Neural progenitor cell (in vitro differentiated cells): Measurements from ENCODE around the gene CSGALNACT2.

ENCODE experiments used
- EZH2 ChIP-seq: fragments of 200-600 bp; sonication (generic); IDR thresholded peaks from 2 replicates; pipeline ENCODE4 v1.6.1; 2017; ENCODE audit warnings: antibody characterized with exemption, mild to moderate bottlenecking, moderate library complexity
- EZH2phosphoT487 ChIP-seq: fragments of 200-600 bp; sonication (generic); IDR thresholded peaks from 2 replicates; pipeline ENCODE4 v1.6.1; 2017; ENCODE audit warnings: antibody characterized with exemption
- TF ChIP-seq, protein P1 (sequence below): fragments of 200-600 bp; sonication (generic); IDR thresholded peaks from 2 replicates; pipeline ENCODE4 v1.5.1; 2017; ENCODE audit warnings: antibody characterized with exemption, mild to moderate bottlenecking

- TF ChIP-seq, protein P1, sequence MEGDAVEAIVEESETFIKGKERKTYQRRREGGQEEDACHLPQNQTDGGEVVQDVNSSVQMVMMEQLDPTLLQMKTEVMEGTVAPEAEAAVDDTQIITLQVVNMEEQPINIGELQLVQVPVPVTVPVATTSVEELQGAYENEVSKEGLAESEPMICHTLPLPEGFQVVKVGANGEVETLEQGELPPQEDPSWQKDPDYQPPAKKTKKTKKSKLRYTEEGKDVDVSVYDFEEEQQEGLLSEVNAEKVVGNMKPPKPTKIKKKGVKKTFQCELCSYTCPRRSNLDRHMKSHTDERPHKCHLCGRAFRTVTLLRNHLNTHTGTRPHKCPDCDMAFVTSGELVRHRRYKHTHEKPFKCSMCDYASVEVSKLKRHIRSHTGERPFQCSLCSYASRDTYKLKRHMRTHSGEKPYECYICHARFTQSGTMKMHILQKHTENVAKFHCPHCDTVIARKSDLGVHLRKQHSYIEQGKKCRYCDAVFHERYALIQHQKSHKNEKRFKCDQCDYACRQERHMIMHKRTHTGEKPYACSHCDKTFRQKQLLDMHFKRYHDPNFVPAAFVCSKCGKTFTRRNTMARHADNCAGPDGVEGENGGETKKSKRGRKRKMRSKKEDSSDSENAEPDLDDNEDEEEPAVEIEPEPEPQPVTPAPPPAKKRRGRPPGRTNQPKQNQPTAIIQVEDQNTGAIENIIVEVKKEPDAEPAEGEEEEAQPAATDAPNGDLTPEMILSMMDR = no peak
- TF ChIP-seq EZH2phosphoT487 (no peak), EZH2 (no peak)
These were observed 50.5 kb downstream of the CSGALNACT2 start for GRCh38 chr10:43188702-43189101.
